ENCODE results near the gene CR1L.
"Not testable (repeated sequence)": the region's sequence is repeated elsewhere in the genome, so short reads cannot be mapped to it uniquely, and the experiment has no call there.

The CR1L gene

DNA sequence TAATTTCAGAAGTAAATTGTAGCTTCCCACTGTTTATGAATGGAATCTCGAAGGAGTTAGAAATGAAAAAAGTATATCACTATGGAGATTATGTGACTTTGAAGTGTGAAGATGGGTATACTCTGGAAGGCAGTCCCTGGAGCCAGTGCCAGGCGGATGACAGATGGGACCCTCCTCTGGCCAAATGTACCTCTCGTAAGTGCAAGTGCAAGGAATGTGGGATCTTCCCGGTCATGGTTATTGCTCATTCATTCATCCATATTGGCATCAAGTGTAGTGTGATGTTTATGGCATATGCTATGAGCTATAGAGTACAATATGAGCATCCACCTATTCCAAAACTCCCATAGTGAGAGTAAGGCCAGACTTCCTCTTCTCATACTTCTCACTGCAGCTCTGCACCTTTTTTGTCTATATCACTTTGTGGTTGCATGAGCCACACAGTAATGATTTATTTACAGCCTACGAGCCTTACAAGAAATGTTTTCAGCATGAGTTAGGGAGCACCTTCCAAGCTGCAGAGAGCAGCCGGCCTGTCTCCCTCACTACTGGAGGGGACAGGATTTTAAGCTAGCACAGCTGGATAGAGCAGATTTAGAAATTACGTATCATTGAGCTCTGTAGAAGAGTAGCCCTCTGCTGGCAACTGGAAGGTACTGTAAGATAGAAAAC lies 24.9 kb upstream of the CR1L start:
- Mint-ChIP-seq H3K36me3 (ENCODE audit: low read depth) (no peaks in the 10 kb centered on the region), H3K9me3 (no peaks in the 10 kb centered on the region), H3K4me3 (no peak overlapping the region), H3K27ac (no peak overlapping the region), H3K4me1 (peaks cover 5% of the 10 kb centered on the region), H3K27me3 (ENCODE audit: low read depth, poor library complexity) (peaks cover 5% of the 10 kb centered on the region)
- DNase-seq, result peak; percentile 12
- TF ChIP-seq, protein P1, sequence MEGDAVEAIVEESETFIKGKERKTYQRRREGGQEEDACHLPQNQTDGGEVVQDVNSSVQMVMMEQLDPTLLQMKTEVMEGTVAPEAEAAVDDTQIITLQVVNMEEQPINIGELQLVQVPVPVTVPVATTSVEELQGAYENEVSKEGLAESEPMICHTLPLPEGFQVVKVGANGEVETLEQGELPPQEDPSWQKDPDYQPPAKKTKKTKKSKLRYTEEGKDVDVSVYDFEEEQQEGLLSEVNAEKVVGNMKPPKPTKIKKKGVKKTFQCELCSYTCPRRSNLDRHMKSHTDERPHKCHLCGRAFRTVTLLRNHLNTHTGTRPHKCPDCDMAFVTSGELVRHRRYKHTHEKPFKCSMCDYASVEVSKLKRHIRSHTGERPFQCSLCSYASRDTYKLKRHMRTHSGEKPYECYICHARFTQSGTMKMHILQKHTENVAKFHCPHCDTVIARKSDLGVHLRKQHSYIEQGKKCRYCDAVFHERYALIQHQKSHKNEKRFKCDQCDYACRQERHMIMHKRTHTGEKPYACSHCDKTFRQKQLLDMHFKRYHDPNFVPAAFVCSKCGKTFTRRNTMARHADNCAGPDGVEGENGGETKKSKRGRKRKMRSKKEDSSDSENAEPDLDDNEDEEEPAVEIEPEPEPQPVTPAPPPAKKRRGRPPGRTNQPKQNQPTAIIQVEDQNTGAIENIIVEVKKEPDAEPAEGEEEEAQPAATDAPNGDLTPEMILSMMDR (IDR thresholded peaks at IDR 0.05), result peak; percentile 72

DNA sequence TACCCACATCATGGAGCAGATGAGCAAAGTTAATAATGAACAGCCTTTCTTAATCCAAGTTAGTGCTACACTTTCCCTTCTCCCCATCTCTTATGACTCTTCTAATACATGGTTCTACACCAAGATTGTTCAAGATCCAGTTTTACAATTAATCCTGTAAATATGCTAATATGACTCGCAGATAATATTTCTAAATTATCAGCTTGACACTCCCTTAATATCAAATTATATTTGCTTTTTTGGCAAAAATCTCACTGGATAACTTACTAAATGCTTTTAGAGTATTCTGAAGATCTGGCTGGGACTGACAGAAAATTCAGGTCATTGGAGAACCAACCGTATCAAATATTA lies 24.4 kb upstream of the CR1L start:
- no peak for DNase-seq
- Mint-ChIP-seq H3K4me1 (peaks cover 5% of the 10 kb centered on the region), H3K9me3 (no peaks in the 10 kb centered on the region), H3K4me3 (no peak overlapping the region), H3K27ac (no peak overlapping the region), H3K36me3 (ENCODE audit: low read depth) (no peaks in the 10 kb centered on the region), H3K27me3 (ENCODE audit: low read depth, poor library complexity) (peaks cover 5% of the 10 kb centered on the region)
- TF ChIP-seq, protein P1 (IDR thresholded peaks at IDR 0.05), result no peak

DNA sequence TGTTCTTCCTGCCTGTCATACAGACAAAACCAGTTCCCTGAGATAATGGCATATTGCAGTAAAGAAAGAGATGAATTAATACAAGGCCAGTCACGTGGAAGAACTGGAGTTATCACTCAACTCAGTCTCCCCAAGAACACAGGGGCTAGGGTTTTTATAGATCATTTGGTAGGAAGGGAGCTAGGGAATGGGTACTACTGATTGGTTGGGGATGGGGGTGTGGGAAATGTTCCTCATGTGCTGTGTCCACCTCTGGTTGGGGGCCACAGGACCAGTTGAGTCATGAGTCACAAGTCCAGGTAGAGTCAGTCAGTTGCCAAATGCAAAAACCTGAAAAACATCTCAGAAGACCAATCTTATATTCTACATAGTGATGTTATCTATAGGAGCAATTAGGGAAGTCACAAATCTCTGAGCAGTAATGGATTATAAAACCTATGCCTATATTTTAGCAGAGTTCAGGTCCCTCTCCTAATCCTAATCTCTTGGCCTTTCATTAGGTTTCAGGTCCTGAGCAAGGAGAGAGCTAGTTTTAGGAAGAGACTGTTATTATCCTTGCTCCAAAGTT lies 19.3 kb upstream of the CR1L start:
- not testable (repeated sequence) for H3K27me3 Mint-ChIP-seq (ENCODE audit: low read depth, poor library complexity); H3K36me3 Mint-ChIP-seq (ENCODE audit: low read depth); DNase-seq; H3K27ac Mint-ChIP-seq; H3K9me3 Mint-ChIP-seq; H3K4me1 Mint-ChIP-seq; H3K4me3 Mint-ChIP-seq

DNA sequence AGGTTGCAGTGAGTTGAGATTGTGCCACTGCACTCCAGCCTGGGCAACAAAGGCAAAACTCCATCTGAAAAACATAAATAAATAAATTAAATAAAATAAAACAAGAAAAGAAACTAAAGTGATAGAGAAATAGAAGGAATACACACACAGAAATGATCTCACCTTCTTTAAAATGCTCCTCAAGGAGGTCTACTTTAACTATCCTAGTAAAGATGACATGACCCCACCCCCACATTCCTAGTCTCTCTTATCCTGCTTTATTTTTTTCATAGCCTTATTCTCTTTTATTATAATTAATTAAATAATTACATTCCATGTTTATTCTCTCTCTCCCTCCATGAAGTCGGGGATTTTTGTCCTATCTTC lies 18.0 kb upstream of the CR1L start:
- H3K4me3 Mint-ChIP-seq, result no peak overlapping the region
- no peak for DNase-seq
- H3K27ac Mint-ChIP-seq, result no peak overlapping the region
- no peaks in the 10 kb centered on the region for H3K27me3 Mint-ChIP-seq (ENCODE audit: low read depth, poor library complexity)
- TF ChIP-seq, protein P1 (IDR thresholded peaks at IDR 0.05), result no peak
- no peaks in the 10 kb centered on the region for H3K4me1 Mint-ChIP-seq
- no peaks in the 10 kb centered on the region for H3K36me3 Mint-ChIP-seq (ENCODE audit: low read depth)
- H3K9me3 Mint-ChIP-seq, result no peaks in the 10 kb centered on the region

DNA sequence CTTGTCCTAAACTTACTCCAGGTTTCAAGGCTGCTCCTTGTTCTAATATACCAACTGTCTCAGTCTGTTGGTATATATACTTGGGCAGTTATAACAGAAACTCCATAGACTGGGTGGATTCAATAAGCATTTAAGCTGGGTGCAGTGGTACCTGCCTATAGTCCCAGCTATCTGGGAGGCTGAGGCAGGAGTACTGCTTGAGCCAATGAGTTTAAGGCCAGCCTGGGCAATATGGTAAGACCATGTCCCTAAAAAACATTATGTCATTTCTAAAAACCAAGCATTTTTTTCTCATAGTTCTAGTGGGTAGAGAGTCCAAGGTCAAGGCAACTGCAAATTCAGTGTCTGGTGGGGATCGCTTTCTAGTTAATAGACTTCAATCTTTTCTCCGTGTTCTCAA lies 17.4 kb upstream of the CR1L start:
- H3K4me1 Mint-ChIP-seq, result no peaks in the 10 kb centered on the region
- no peaks in the 10 kb centered on the region for H3K36me3 Mint-ChIP-seq (ENCODE audit: low read depth)
- H3K27me3 Mint-ChIP-seq (ENCODE audit: low read depth, poor library complexity), result no peaks in the 10 kb centered on the region
- TF ChIP-seq, protein P1 (IDR thresholded peaks at IDR 0.05), result no peak
- H3K27ac Mint-ChIP-seq, result no peak overlapping the region
- H3K4me3 Mint-ChIP-seq, result no peak overlapping the region
- DNase-seq, result no peak
- H3K9me3 Mint-ChIP-seq, result no peaks in the 10 kb centered on the region

DNA sequence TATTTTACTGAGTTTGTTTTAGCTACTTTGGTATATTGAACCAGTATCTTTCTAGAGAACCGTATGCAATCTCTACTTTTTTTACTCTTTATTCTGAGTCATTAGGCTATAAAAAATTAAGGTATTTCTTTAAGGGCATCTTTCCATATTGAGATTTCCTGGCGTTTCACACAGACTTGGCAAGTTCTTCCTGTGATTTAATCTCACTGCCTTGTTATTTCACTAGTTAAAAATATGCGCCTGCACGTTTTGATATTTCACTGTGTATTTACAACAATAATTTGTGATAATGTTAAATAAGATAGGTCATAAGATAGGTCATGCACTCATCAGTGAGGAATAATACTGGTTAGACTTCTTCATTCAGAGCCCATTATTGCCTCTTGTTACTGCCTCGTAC lies 16.2 kb upstream of the CR1L start:
- Mint-ChIP-seq H3K27ac (no peak overlapping the region), H3K9me3 (no peaks in the 10 kb centered on the region), H3K36me3 (ENCODE audit: low read depth) (no peaks in the 10 kb centered on the region), H3K4me3 (no peak overlapping the region), H3K27me3 (ENCODE audit: low read depth, poor library complexity) (peaks cover 3% of the 10 kb centered on the region), H3K4me1 (no peaks in the 10 kb centered on the region)
- no peak for DNase-seq
- TF ChIP-seq, protein P1 (IDR thresholded peaks at IDR 0.05), result no peak
